Naive thymus-derived CD8-positive, alpha-beta T cell (primary cell): Measurements from ENCODE around the gene ERMP1. TPM values are rescaled to one million over a fixed set of nuclear protein-coding genes. Genes with fewer than 3 reads are reported as not detected.

ENCODE experiments used
- ATAC-seq, 2 donors: fragments of 150-1000 bp; cut with Tn5 transposase in 1 of 2; sonication (Bioruptor Pico), chemical (Tn5 transposase) in 1 of 2; 1 replicate in 1 of 2; 2 replicates in 1 of 2; pipeline ENCODE4 v1.10.0; 2021; ENCODE audit warnings: mild to moderate bottlenecking in 2 of 2, moderate library complexity in 2 of 2
- POLR2A ChIA-PET: fragments of 350-600 bp; sonication (Branson Sonifier 250); formaldehyde crosslinking; loops from one replicate; lab custom pipeline; 2021; ENCODE audit warnings: antibody characterized with exemption; lab: Charles Lee
- DNase-seq, 10 donors: peaks; one replicate each; pipeline versions ENCODE4 v3.0.0 to v3.0.0-alpha.2; 2020 to 2022
- H3K27ac Mint-ChIP-seq, 10 donors: one replicate each; pipeline ENCODE4 v1.8.0; 2020 to 2022; ENCODE audit warnings: mild to moderate bottlenecking in 10 of 10, mixed read lengths in 10 of 10, moderate library complexity in 4 of 10, inconsistent platforms in 1 of 10
- H3K27me3 Mint-ChIP-seq, 5 donors: one replicate each; pipeline ENCODE4 v1.8.0; 2021 to 2022; ENCODE audit warnings: mixed read lengths in 5 of 5
- H3K36me3 Mint-ChIP-seq, 3 donors: one replicate each; pipeline ENCODE4 v1.8.0; 2020 to 2022; ENCODE audit warnings: mixed read lengths in 3 of 3, mild to moderate bottlenecking in 2 of 3, inconsistent platforms in 1 of 3
- H3K4me1 Mint-ChIP-seq, 4 donors: one replicate each; pipeline ENCODE4 v1.8.0; 2021 to 2022; ENCODE audit warnings: mixed read lengths in 4 of 4
- H3K4me3 Mint-ChIP-seq, 10 donors: one replicate each; pipeline ENCODE4 v1.8.0; 2020 to 2022; ENCODE audit warnings: mild to moderate bottlenecking in 10 of 10, mixed read lengths in 10 of 10, moderate library complexity in 6 of 10, inconsistent platforms in 1 of 10
- H3K9me3 Mint-ChIP-seq, 9 donors: one replicate each; pipeline ENCODE4 v1.8.0; 2020 to 2022; ENCODE audit warnings: mixed read lengths in 9 of 9, mild to moderate bottlenecking in 3 of 9, inconsistent platforms in 1 of 9, moderate library complexity in 1 of 9
- polyA plus RNA-seq, 3 donors: library from polyadenylated mRNA; unstranded; fragments of 300-500 nt; fragmentation: Illumina TruSeq; gene quantifications; one replicate each; pipeline ENCODE4 v1.2.3, GENCODE V29; 2021
- total RNA-seq, 8 experiments: library from RNA in 2 of 8; stranded (reverse) in 2 of 8; gene quantifications; one replicate each; pipeline ENCODE4 v1.2.3 and lab custom pipeline; 2021 to 2026

Gene ERMP1
- total and polyA plus RNA-seq, 5 experiments from 2014 or later, result 7.0 to 16.8 (median 11.8) TPM

DNA sequence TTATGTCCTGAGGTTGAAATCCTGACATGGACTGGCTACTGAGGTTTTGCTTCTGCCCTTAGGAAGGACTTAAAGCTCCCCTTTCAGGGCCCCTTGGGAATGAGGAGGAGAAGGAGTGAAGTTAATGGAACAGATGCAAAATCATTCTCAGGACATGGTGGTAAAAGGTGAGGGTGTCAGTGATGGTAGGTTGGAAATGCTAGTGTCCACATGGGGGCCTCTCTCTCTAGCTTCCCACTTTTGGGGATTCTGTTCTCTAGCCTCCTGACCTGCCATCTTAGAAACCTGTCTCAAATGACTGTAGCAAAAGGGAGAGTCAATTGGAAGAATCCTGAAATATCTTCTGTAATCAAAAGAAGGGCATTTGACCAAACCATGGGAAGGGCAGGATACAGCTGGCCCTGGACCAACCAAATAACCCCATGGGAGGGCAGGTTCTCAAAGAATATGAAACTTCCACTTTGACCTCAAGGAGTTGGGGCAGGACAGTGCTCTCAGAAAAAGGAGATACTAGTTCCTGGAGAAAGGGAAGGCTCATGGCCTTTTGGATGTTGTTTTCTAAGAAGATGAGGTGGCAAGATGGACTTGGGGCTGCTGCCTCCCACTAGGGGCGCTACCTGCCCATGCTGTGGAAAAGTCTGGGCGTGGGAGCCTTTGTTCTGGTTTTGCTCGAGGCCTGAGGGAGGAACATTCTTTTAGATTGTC is 36.5 kb upstream of the ERMP1 start:
- POLR2A ChIA-PET, result no interaction called here

GRCh38 chr9:5868235-5868634 is 35.3 kb upstream of the ERMP1 start:
- ATAC-seq (no peak), DNase-seq (no peak)
- H3K36me3 Mint-ChIP-seq, result peaks cover 0 to 10% (median 6%) of the 10 kb centered on the region in 3 donors
- no peak overlapping the region for H3K27ac Mint-ChIP-seq
- H3K4me1 Mint-ChIP-seq, result peaks cover 0 to 3% (median 1%) of the 10 kb centered on the region in 4 donors
- H3K27me3 Mint-ChIP-seq, result no peaks in the 10 kb centered on the region
- H3K9me3 Mint-ChIP-seq, result no peaks in the 10 kb centered on the region
- POLR2A ChIA-PET, result no interaction called here
- no peak overlapping the region for H3K4me3 Mint-ChIP-seq

More for the DNA sequence above, 36.5 kb upstream of the ERMP1 start:
- DNase-seq (no peak), ATAC-seq (no peak)
- Mint-ChIP-seq H3K4me3 (no peak overlapping the region), H3K9me3 (no peaks in the 10 kb centered on the region), H3K36me3 (peaks cover 0 to 12% (median 6%) of the 10 kb centered on the region in 3 donors), H3K27ac (peak overlapping the region in 1 of 10 donors; percentile 49), H3K4me1 (peaks cover 3 to 12% (median 10%) of the 10 kb centered on the region in 4 donors), H3K27me3 (no peaks in the 10 kb centered on the region)

DNA sequence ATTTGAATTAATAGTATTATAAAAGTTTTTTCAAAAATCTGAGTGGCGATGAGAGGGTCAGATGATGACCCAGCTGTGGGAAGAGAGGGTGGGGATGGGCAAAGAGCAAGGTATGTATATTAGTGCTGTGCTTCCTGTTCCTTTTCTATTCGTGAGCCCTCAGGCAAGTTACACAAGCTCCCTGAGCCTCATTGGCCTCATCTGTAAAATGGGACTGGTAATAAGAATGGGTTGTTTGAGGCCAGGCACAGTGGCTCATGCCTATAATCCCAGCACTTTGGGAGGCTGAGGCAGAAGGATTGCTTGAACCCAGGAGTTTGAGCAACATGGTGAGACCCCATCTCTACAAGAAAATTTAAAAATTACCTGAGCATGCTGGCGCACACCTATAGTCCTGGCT is 33.8 kb upstream of the ERMP1 start:
- POLR2A ChIA-PET, result no interaction called here
- ATAC-seq, result no peak

GRCh38 chr9:5866272-5866671 is 33.4 kb upstream of the ERMP1 start:
- Mint-ChIP-seq H3K4me3 (no peak overlapping the region), H3K36me3 (peaks cover 0 to 7% (median 6%) of the 10 kb centered on the region in 3 donors), H3K27me3 (no peaks in the 10 kb centered on the region), H3K27ac (no peak overlapping the region), H3K4me1 (peaks cover 0 to 2% (median 1%) of the 10 kb centered on the region in 4 donors), H3K9me3 (no peaks in the 10 kb centered on the region)
- ATAC-seq (no peak), DNase-seq (no peak)
- POLR2A ChIA-PET, result no interaction called here

More for the DNA sequence above, 33.8 kb upstream of the ERMP1 start:
- Mint-ChIP-seq H3K27me3 (no peaks in the 10 kb centered on the region), H3K4me3 (no peak overlapping the region), H3K36me3 (peaks cover 0 to 10% (median 6%) of the 10 kb centered on the region in 3 donors), H3K4me1 (peaks cover 0 to 2% (median 1%) of the 10 kb centered on the region in 4 donors), H3K9me3 (no peaks in the 10 kb centered on the region), H3K27ac (peak overlapping the region in 1 of 10 donors; percentile 9)
- no peak for DNase-seq

DNA sequence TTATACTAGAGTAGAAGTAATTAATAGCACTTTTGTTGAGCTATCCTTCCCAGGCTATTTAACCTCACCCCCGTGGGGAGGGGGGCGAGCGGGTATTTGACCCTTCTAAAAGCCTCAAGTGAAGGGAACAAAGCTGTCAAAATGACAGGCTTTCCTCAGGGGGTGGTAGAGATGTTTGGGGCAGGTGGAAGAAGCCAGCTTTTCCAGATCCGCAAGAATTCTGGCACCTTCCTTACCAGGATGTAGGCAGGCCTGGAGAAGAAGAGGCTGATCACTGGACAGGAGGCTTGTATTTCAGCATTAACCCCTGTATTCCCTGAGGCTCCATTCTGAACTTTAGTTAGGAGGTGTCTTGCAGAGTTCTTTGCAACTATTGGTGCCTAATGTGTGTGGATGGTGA is 31.5 kb upstream of the ERMP1 start:
- ATAC-seq (no peak), DNase-seq (no peak)
- no peaks in the 10 kb centered on the region for H3K9me3 Mint-ChIP-seq
- peaks cover 0 to 6% (median 3%) of the 10 kb centered on the region in 3 donors for H3K36me3 Mint-ChIP-seq
- H3K27ac Mint-ChIP-seq, result no peak overlapping the region
- no peaks in the 10 kb centered on the region for H3K27me3 Mint-ChIP-seq
- no peak overlapping the region for H3K4me3 Mint-ChIP-seq
- peaks cover 0 to 2% (median 0%) of the 10 kb centered on the region in 4 donors for H3K4me1 Mint-ChIP-seq
- POLR2A ChIA-PET, result no interaction called here

DNA sequence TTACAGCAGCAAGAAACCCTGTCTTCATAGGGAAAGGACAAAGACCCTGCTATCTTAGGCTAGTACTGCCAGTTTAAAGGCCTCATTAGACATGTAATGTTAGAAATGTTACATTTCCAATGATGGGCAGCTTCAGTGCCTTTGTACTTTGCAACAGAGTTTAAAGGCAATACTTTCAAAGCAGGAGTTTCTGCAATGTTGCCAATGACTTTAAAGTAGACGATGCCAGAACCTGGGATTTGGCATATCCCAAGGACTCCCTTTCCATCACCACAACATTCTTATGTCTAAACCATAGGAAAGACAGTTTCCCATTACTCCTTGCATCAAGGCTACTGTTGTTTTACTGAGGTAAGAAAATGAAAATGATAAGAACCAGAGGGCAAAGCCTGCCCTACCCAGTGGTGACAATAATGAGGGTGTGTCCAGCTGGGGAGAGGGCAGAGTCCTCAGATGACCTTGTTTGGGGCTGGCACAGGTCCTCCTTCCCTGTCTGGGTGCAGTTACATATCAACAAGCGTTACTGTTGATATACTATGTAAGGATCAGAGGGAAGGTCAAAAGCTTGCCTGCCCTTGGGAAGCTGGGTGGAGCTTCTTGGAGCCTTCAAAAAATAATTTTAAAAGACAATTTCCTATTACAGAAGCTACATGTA is 30.3 kb upstream of the ERMP1 start:
- no peak overlapping the region for H3K27ac Mint-ChIP-seq
- no peak overlapping the region for H3K4me3 Mint-ChIP-seq
- peaks cover 0 to 7% (median 6%) of the 10 kb centered on the region in 3 donors for H3K36me3 Mint-ChIP-seq
- ATAC-seq (no peak), DNase-seq (no peak)
- peaks cover 0 to 2% (median 0%) of the 10 kb centered on the region in 4 donors for H3K4me1 Mint-ChIP-seq
- H3K27me3 Mint-ChIP-seq, result no peaks in the 10 kb centered on the region
- no peaks in the 10 kb centered on the region for H3K9me3 Mint-ChIP-seq
- POLR2A ChIA-PET, result interaction anchor here (0.5 kb wide), 1 partner anchor 152 kb away, joined by 3 read pairs; the partner anchor contains the start of gene RANBP6

GRCh38 chr9:5858833-5859232 is 25.9 kb upstream of the ERMP1 start:
- ATAC-seq (no peak), DNase-seq (no peak)
- Mint-ChIP-seq H3K36me3 (peaks cover 0 to 19% (median 3%) of the 10 kb centered on the region in 3 donors), H3K9me3 (peaks cover 0 to 7% (median 0%) of the 10 kb centered on the region in 9 donors), H3K4me3 (no peak overlapping the region), H3K4me1 (peaks cover 0 to 2% (median 1%) of the 10 kb centered on the region in 4 donors), H3K27ac (no peak overlapping the region), H3K27me3 (no peaks in the 10 kb centered on the region)
- POLR2A ChIA-PET, result no interaction called here

DNA sequence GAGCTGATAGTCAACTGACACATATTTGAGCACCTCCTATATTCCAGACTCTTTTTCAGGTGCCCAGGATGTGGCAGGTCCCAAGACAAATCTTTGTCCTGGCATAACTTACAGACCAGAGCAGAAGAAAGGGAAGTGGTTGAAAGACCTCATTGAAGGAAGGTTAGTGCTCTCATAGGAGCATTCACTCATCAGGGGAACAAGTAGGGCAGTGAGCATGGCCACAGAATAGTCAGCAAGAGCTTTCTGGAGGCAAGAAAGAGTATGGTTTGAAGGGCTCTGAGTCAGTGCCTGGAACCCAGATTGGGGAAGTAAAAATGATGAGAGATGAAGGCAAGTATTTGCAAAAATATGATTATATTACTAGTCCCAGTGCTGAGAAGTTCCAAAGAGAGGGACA is 25.0 kb upstream of the ERMP1 start:
- no peak for ATAC-seq
- POLR2A ChIA-PET, result no interaction called here
- peaks cover 0 to 19% (median 6%) of the 10 kb centered on the region in 3 donors for H3K36me3 Mint-ChIP-seq

GRCh38 chr9:5854063-5854790 is 21.3 kb upstream of the ERMP1 start:
- DNase-seq (no peak), ATAC-seq (no peak)
- peak overlapping the region in 4 of 10 donors; percentile 12 to 64 (median 32) for H3K27ac Mint-ChIP-seq
- no peak overlapping the region for H3K4me3 Mint-ChIP-seq
- peaks cover 0 to 9% (median 0%) of the 10 kb centered on the region in 9 donors for H3K9me3 Mint-ChIP-seq
- peaks cover 0 to 17% (median 6%) of the 10 kb centered on the region in 3 donors for H3K36me3 Mint-ChIP-seq
- H3K4me1 Mint-ChIP-seq, result peaks cover 3 to 45% (median 24%) of the 10 kb centered on the region in 4 donors
- H3K27me3 Mint-ChIP-seq, result no peaks in the 10 kb centered on the region
- POLR2A ChIA-PET, result no interaction called here

More for the DNA sequence above, 25.0 kb upstream of the ERMP1 start:
- H3K9me3 Mint-ChIP-seq, result peaks cover 0 to 9% (median 0%) of the 10 kb centered on the region in 9 donors
- peaks cover 2 to 11% (median 9%) of the 10 kb centered on the region in 4 donors for H3K4me1 Mint-ChIP-seq
- no peak overlapping the region for H3K4me3 Mint-ChIP-seq
- DNase-seq, result no peak
- no peaks in the 10 kb centered on the region for H3K27me3 Mint-ChIP-seq
- peak overlapping the region in 1 of 10 donors; percentile 35 for H3K27ac Mint-ChIP-seq

- Mint-ChIP-seq H3K27ac (peak overlapping the region in 3 of 10 donors; percentile 12 to 49 (median 15)), H3K27me3 (no peaks in the 10 kb centered on the region), H3K9me3 (peaks cover 0 to 9% (median 0%) of the 10 kb centered on the region in 9 donors), H3K36me3 (peaks cover 0 to 14% (median 6%) of the 10 kb centered on the region in 3 donors), H3K4me3 (no peak overlapping the region), H3K4me1 (peaks cover 4 to 49% (median 24%) of the 10 kb centered on the region in 4 donors)
- DNase-seq (no peak), ATAC-seq (no peak)
- POLR2A ChIA-PET, result no interaction called here
These were observed 20.7 kb upstream of the ERMP1 start for GRCh38 chr9:5853617-5854016.

GRCh38 chr9:5852987-5853386 is 20.1 kb upstream of the ERMP1 start:
- peaks cover 0 to 12% (median 6%) of the 10 kb centered on the region in 3 donors for H3K36me3 Mint-ChIP-seq
- ATAC-seq (no peak), DNase-seq (no peak)
- H3K4me3 Mint-ChIP-seq, result no peak overlapping the region
- no peaks in the 10 kb centered on the region for H3K27me3 Mint-ChIP-seq
- peak overlapping the region in 3 of 10 donors; percentile 7 to 49 (median 21) for H3K27ac Mint-ChIP-seq
- peaks cover 5 to 51% (median 24%) of the 10 kb centered on the region in 4 donors for H3K4me1 Mint-ChIP-seq
- H3K9me3 Mint-ChIP-seq, result peaks cover 0 to 9% (median 0%) of the 10 kb centered on the region in 9 donors
- POLR2A ChIA-PET, result interaction anchor here (0.7 kb wide), 2 partner anchors 18 to 154 kb away, joined by 3 to 7 read pairs; no protein-coding TSS in a partner anchor

DNA sequence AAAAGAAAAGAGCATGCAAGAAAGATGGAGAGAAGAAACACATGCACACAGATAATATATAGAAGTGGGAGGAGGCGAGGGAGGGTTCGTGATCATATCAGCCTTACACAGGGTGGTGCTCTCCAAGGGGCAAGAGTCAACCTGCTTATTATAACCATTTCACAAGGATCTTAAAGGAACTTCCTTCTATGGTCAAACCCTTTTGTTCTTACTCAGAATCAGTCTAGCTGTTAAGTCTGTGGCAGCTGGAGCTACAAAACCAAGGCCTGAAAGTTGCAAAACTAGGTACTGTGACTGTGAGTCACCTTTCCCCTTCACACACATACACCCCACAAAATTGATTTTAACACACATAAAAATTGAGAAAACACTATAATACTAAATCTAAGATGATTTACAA is 18.5 kb upstream of the ERMP1 start:
- H3K27me3 Mint-ChIP-seq, result no peaks in the 10 kb centered on the region
- POLR2A ChIA-PET, result interaction anchor here (0.7 to 2.1 kb wide), 3 partner anchors 9 to 87 kb away, joined by 3 to 8 read pairs (median 3); partner anchors contain the start of gene ERMP1
- H3K9me3 Mint-ChIP-seq, result peaks cover 0 to 9% (median 0%) of the 10 kb centered on the region in 9 donors
- H3K27ac Mint-ChIP-seq, result peak overlapping the region in 7 of 10 donors; percentile 17 to 80 (median 37)
- peaks cover 0 to 11% (median 6%) of the 10 kb centered on the region in 3 donors for H3K36me3 Mint-ChIP-seq
- ATAC-seq (peak; percentile 28 to 45), DNase-seq (peak in 1 of 10 donors; percentile 11)
- H3K4me1 Mint-ChIP-seq, result peaks cover 5 to 56% (median 28%) of the 10 kb centered on the region in 4 donors
- H3K4me3 Mint-ChIP-seq, result peak overlapping the region in 3 of 10 donors; percentile 3 to 32 (median 13)
